HL-60 (cell line): Measurements from ENCODE around the gene GPD1.

Source experiments
- POLR2AphosphoS5 ChIP-seq: IDR thresholded peaks from 2 replicates; pipeline ENCODE4 v1.6.1; 2012; ENCODE audit warnings: low read depth
- TF ChIP-seq, protein P1 (sequence below): IDR thresholded peaks from one replicate; pipeline ENCODE4 v1.5.1; 2011; ENCODE audit warnings: low read length, control low read depth, inconsistent platforms; ENCODE audit not compliant: insufficient read depth
- TF ChIP-seq, protein P2 (sequence below): IDR thresholded peaks from 2 replicates; pipeline ENCODE4 v1.6.1; 2012; ENCODE audit warnings: low read depth; ENCODE audit not compliant: insufficient replicate concordance

DNA sequence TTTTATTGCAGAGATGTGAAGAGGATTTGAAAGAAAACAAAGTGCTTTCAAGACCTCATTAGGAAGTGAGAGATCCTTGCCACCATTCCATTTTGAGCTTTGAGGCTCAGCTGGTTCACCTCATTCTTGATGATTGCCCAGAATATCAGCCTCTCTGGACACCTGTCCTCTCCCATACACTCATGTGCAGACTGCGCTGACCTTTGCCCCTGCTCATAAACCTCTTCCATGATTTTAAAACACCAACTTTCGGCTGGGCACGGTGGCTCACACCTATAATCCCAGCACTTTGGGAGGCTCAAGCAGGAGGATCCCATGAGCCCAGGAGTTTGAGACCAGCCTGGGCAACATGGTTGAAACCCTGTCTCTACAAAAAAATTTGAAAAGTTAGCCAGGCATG is 17.1 kb downstream of the GPD1 start:
- no peak for TF ChIP-seq POLR2AphosphoS5
- TF ChIP-seq, protein P1, sequence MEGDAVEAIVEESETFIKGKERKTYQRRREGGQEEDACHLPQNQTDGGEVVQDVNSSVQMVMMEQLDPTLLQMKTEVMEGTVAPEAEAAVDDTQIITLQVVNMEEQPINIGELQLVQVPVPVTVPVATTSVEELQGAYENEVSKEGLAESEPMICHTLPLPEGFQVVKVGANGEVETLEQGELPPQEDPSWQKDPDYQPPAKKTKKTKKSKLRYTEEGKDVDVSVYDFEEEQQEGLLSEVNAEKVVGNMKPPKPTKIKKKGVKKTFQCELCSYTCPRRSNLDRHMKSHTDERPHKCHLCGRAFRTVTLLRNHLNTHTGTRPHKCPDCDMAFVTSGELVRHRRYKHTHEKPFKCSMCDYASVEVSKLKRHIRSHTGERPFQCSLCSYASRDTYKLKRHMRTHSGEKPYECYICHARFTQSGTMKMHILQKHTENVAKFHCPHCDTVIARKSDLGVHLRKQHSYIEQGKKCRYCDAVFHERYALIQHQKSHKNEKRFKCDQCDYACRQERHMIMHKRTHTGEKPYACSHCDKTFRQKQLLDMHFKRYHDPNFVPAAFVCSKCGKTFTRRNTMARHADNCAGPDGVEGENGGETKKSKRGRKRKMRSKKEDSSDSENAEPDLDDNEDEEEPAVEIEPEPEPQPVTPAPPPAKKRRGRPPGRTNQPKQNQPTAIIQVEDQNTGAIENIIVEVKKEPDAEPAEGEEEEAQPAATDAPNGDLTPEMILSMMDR: no peak
- TF ChIP-seq, protein P2, sequence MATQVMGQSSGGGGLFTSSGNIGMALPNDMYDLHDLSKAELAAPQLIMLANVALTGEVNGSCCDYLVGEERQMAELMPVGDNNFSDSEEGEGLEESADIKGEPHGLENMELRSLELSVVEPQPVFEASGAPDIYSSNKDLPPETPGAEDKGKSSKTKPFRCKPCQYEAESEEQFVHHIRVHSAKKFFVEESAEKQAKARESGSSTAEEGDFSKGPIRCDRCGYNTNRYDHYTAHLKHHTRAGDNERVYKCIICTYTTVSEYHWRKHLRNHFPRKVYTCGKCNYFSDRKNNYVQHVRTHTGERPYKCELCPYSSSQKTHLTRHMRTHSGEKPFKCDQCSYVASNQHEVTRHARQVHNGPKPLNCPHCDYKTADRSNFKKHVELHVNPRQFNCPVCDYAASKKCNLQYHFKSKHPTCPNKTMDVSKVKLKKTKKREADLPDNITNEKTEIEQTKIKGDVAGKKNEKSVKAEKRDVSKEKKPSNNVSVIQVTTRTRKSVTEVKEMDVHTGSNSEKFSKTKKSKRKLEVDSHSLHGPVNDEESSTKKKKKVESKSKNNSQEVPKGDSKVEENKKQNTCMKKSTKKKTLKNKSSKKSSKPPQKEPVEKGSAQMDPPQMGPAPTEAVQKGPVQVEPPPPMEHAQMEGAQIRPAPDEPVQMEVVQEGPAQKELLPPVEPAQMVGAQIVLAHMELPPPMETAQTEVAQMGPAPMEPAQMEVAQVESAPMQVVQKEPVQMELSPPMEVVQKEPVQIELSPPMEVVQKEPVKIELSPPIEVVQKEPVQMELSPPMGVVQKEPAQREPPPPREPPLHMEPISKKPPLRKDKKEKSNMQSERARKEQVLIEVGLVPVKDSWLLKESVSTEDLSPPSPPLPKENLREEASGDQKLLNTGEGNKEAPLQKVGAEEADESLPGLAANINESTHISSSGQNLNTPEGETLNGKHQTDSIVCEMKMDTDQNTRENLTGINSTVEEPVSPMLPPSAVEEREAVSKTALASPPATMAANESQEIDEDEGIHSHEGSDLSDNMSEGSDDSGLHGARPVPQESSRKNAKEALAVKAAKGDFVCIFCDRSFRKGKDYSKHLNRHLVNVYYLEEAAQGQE: no peak
